NCI-H82 treated with DMSO at 0.1 percent for 48 hours (cell line): ENCODE results near the gene NAP1L1.

ENCODE experiments used
- DNase-seq: peaks from one replicate; lab custom pipeline; 2025; ENCODE audit not compliant: unreplicated experiment; lab: John Stamatoyannopoulos, UW

NAP1L1 gene

GRCh38 chr12:76084863-76085519 is 506 bp upstream of the NAP1L1 start:
- peak; percentile 70 for DNase-seq

GRCh38 chr12:76083246-76083903 is 1.1 kb downstream of the NAP1L1 start:
- DNase-seq = no peak

GRCh38 chr12:76081909-76082308 is 2.6 kb downstream of the NAP1L1 start:
- DNase-seq = no peak

- no peak for DNase-seq
Measured at GRCh38 chr12:76080729-76081415, 3.6 kb downstream of the NAP1L1 start.

- no peak for DNase-seq
Measured at GRCh38 chr12:76080017-76080728, 4.3 kb downstream of the NAP1L1 start.

- DNase-seq = no peak
Measured at GRCh38 chr12:76078748-76079147, 5.7 kb downstream of the NAP1L1 start.

GRCh38 chr12:76075448-76075847 is 9.0 kb downstream of the NAP1L1 start:
- DNase-seq = no peak

- DNase-seq = no peak
Measured at GRCh38 chr12:76074701-76075336, 9.7 kb downstream of the NAP1L1 start.

- no peak for DNase-seq
Measured at GRCh38 chr12:76073561-76073960, 10.9 kb downstream of the NAP1L1 start.

- DNase-seq = no peak
Measured at GRCh38 chr12:76072568-76072967, 11.9 kb downstream of the NAP1L1 start.

- DNase-seq = no peak
Measured at GRCh38 chr12:76069339-76069738, 15.1 kb downstream of the NAP1L1 start.

- no peak for DNase-seq
Measured at GRCh38 chr12:76065917-76066316, 18.6 kb downstream of the NAP1L1 start.

- DNase-seq = no peak
Measured at GRCh38 chr12:76064904-76065303, 19.6 kb downstream of the NAP1L1 start.

- DNase-seq = no peak
Measured at GRCh38 chr12:76060111-76060510, 24.4 kb downstream of the NAP1L1 start.

- DNase-seq = no peak
Measured at GRCh38 chr12:76057326-76057725, 27.2 kb downstream of the NAP1L1 start.

GRCh38 chr12:76055393-76055792 is 29.1 kb downstream of the NAP1L1 start:
- no peak for DNase-seq

- no peak for DNase-seq
Measured at GRCh38 chr12:76049575-76050251, 34.8 kb downstream of the NAP1L1 start.

- DNase-seq = no peak
Measured at GRCh38 chr12:76047742-76048141, 36.7 kb downstream of the NAP1L1 start.

- DNase-seq = no peak
Measured at GRCh38 chr12:76047060-76047459, 37.4 kb downstream of the NAP1L1 start.

- DNase-seq = no peak
Measured at GRCh38 chr12:76043377-76043776, 41.1 kb downstream of the NAP1L1 start.

- no peak for DNase-seq
Measured at GRCh38 chr12:76042147-76042546, 42.3 kb downstream of the NAP1L1 start.
